Activated CD8-positive, alpha-beta memory T cell treated with anti-CD3 and anti-CD28 coated beads for 48 hours (primary cell): Measurements from ENCODE around the gene TTC33.
"Not testable (repeated sequence)": the region's sequence is repeated elsewhere in the genome, so short reads cannot be mapped to it uniquely, and the experiment has no call there.

ENCODE experiments used
- DNase-seq, 3 experiments: peaks; one replicate each; pipeline ENCODE4 v3.0.0-alpha.2; 2020; ENCODE audit warnings: low read depth in 2 of 3, low spot score in 2 of 3

Gene TTC33

GRCh38 chr5:40575921-40576320, 179.8 kb downstream of the TTC33 start:
- no peak for DNase-seq

- DNase-seq = no peak
Observed at GRCh38 chr5:40575411-40575810, 180.3 kb downstream of the TTC33 start.

DNA sequence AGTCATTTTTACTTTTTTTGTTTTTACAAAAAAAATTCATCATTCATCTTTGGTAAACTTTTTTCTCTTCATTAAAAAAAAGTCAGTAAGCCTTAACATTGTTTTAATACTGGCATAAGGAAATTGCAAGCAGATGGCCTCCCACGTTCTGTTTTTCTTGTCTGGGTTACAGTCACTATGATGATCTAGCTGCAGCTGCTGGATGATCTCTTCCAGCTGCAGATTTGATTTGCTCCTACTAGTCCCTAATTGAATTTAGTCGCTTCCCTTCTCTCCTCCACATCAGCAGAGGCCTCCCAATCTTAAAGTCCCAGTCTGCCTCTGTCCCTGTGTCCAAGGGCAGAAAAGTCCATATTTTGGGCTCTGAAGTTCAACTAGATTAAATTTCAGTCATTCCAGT, 182.8 kb downstream of the TTC33 start:
- DNase-seq = no peak

DNA sequence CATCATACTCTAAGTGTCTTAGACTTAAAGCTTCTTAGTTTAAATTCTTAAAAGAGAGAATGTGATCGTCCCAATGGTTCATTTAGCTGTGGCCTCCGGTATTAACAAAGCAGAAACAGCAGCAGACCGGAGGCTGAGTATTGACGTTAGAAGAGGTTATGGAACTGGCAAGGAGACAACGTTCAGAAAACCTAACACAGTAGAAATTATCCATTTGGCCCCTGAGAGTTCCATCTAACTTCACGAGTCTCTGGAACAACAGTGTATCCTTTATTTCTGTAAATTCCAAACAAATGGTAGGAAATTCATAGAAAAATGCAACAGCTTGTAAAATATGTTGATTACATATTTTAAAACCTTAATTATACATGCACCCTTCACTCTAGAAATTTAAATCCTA, 183.4 kb downstream of the TTC33 start:
- DNase-seq = no peak

DNA sequence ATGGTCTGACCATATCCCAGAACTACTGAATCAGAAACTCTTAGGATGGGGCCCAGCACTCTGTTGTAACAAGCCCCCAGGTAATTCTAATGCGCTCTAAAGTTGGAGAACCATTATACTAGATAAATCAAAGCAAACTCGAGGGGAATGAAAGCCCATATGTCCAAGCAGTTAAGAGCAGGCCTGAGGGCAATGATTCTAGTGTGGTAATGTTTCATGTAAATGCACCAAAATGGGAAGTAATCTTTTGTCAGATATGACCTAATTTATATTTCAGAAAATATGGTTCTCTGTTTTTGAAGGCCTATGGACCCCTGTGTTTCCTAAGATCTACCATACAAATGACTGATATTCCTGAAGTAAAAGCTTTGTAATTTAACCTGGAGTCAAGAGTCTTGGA, 184.0 kb downstream of the TTC33 start:
- no peak for DNase-seq

DNA sequence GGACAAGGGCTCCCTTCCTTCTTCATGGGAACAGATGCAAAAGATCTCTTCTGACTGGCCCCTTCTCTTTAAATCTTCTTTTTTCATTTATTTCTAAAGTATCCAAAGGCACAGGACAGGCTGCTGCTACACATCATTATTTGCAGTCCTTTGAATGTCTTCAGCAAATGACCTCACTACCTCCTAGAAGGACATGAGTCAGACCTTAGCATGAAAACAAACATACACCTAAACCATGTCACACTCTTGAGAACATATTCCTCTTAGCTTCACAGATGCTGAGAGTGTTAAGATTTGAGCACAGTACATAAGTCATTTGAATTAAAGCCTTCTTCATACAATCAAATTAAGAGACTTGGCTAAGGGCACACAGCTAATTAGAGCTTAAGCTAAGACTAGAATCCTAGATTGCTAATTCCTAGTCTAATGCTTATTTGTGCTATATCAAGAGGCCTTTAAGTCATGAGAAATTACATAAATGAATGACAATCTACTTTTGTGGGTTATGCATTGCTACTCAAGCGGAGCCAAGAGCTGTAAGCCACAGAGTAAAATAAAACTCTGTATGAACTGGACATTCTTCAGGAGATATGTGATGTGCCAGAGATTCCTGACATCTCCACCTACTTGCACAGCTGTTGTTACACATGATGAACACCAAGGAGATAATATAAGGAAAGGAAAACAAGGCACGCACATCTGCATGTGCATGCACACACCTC, 185.2 kb downstream of the TTC33 start:
- no peak for DNase-seq

- DNase-seq = no peak
Observed at GRCh38 chr5:40569546-40570270, 186.1 kb downstream of the TTC33 start.

GRCh38 chr5:40568548-40568947, 187.2 kb downstream of the TTC33 start:
- no peak for DNase-seq

DNA sequence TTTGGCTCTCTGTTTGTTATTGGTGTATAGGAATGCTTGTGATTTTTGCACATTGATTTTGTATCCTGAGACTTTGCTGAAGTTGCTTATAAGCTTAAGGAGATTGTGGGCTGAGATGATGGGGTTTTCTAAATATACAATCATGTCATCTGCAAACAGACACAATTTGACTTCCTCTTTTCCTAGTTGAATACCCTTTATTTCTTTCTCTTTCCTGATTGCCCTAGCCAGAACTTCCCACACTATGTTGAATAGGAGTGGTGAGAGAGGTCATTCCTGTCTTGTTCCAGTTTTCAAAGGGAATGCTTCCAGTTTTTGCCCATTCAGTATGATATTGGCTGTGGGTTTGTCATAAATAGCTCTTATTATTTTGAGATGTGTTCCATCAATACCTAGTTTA, 192.6 kb downstream of the TTC33 start:
- DNase-seq = not testable (repeated sequence)

DNA sequence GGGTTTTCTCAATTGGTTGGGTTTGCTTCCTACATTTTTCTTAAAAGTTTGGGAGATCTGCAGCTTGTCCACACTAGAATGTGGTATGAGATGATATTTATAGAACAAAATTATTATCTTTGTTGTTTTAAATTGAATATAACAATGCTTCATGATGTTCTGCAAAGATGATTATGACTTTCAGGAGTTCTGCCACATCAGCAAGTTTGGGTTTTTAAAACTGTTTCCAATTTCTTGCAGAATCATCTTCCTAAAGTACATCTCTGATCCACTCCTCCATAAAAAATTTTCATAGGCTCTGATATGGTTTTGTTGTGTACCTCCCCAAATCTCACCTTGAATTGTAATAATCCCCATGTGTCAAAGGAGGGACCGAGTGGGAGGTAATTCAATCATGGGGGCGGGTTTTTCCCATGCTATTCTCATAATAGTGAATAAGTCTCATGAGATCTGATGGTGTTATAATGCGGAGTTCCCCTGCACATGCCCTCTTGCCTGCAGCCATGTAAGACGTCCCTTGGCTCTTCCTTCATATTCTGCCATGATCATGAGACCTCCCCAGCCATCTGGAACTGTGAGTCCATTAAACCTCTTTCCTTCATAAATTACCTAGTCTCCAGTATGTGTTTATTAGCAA, 195.2 kb downstream of the TTC33 start:
- DNase-seq = no peak

DNA sequence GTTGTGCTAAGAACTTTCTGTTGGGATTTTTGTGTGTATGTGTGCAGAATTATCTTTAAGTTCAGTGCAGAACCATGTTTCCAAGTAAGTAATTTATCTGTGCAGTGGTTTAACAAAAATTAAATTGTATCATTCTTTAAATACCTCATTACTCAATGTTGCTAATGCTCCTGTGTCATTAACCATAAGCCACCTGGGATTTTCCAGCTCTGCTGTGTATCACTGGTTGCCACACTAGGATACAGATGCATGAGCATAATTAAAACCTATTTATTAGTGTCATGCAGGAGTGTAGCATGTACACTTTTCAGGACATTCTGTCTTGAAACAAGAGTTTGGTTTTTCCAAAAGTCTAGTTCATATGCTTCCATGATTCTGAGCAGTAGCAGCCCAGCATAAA, 196.5 kb downstream of the TTC33 start:
- no peak for DNase-seq

DNA sequence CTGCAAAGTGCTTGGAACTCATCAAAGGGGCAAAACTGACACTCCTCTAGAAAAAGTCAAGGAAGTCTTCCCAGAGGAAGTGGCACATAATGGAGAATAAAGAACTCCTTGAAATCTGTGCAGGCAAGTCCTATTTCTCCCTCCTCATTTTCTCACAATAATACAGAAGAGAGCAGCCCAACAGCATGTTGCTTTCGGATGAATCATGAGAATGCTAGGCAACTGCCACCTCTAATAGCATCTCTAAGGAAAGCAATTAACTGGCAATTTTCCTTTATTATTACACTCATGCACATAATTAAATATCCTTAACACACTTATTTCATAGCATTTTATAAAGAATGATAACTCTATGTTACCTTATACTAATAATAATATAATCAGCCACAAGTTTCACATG, 198.3 kb downstream of the TTC33 start:
- no peak for DNase-seq

DNA sequence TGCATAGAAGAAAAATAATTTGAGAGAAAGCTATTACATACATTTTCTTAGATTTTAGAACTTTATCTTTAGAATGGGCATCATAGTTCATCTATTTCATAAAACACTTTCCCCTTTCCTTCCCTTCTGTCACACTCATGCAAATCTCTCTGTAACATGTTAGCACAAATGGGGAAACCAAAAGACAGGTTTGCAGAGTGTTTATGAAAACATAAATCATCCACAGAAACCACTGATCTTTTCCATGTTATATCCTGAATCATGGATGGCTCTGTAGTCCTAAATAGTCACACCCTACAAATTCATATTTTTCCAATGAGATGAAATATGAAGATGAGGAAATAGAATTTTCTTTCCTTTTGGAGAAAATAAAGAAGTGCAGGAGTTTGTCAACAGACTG, 198.9 kb downstream of the TTC33 start:
- no peak for DNase-seq

DNA sequence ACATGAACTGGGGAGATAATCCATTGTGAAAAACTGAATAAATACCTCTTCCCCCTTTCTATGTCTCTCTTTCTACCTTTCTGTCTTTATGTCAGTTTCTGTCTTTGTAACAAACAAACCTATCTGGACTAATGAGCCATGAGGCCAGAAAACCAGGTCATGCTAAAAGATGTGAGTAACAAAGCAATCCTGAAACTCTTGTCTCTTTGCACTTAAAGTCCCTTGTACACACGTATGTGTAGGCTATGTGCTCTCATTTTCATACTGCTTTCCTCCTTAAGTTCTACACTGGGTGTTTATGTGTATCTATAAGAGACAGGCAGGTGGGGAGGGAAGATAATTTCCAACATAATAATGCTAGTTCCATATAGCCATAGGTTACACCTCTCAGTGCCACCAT, 199.9 kb downstream of the TTC33 start:
- no peak for DNase-seq

DNA sequence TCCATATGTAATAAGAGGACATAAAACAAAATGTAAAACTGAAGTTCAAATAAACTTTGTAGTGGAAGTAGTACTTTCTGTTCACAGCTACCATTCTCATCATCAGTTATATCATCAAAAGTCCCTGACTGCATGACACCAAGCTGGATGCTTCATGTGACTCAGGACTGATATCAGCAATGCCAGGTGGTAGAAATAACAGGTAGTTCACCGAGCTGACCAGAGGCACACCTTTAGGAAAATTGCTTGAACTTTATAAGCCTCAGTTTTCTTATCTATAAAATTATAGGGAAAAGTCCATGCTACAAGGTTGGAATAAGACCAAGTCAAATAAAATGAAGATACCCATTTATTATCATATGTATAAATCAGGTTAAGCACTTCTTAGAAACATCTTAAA, 200.9 kb downstream of the TTC33 start:
- no peak for DNase-seq

DNA sequence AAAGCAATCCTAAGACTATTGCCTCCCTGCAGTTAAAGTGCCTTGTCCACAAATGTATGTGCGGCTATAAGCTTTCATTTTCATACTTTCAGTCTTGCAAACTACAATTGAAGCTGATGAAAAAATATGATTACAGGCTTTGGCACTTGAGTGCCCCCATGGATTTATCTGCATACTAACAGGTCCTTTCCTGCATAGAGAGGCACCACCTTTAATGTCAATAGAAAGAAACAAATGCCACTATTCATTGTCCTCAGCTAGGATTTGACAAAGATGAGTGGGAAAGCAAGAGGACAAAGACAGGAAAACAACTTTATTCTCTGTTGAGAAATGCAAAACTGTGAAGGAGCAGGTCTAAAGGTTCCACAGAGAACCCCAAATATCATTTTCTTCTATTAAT, 201.7 kb downstream of the TTC33 start:
- DNase-seq = no peak

DNA sequence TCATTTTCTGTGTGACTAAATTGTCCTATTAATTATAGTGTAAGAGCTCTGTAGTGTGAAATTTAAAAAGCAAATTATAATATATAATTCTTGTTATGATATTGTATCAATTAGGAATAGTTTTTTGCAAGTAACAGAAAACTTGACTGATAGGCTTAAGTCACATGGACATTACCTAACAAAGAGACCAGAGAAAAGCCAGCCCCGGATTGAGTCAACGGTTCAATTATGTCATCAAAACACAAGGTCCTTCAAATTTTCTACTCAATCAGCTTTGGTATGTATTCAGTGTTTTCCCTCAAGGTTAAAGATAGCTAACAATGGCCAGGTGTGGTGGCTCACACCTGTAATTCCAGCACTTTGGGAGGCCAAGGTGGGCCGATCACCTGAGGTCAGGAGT, 202.8 kb downstream of the TTC33 start:
- no peak for DNase-seq

GRCh38 chr5:40551496-40552491, 204.0 kb downstream of the TTC33 start:
- no peak for DNase-seq

- DNase-seq = no peak
Observed at GRCh38 chr5:40550481-40550880, 205.3 kb downstream of the TTC33 start.

- no peak for DNase-seq
Observed at GRCh38 chr5:40549616-40550015, 206.1 kb downstream of the TTC33 start.

DNA sequence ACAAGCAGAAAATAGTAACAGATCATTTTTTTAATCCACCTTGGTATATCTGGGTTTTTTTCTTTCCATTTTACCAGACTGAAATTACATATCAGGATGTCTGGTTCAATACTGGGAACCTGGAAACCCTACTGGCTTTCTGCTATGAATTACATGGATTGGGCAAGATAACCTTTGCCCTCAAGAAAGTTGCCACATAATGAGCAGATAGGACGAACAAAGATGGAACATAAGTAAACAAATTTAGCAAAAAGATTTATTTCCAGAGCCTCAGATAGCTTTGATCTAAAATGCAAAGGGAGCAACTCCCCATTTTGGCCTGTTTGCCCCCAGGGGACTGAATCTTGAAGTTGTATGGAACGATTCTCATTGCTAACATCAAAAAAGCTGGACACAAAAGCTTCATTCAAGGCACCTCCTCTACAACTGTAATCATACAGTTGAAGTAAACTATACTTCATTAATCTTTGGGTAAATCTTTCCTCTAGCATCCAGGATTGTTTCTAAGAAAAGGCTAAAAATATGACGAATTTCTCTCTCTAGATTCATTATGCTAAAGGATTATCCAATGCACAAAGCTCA, 207.7 kb downstream of the TTC33 start:
- DNase-seq = no peak
